SU-DHL-6 (cell line): ENCODE data around the gene USP13.

Source experiments
- H2AFZ ChIP-seq: fragments of 200-600 bp; sonication (generic); 2 replicates; pipeline ENCODE4 v1.6.1; 2014; ENCODE audit warnings: low read depth, mild to moderate bottlenecking, moderate library complexity, mixed read lengths, antibody characterized with exemption, low read length; ENCODE audit not compliant: severe bottlenecking
- H3F3A ChIP-seq: fragments of 200-600 bp; shearing (Covaris generic); 2 replicates; pipeline ENCODE4 v1.6.0; 2016; ENCODE audit warnings: antibody characterized with exemption, mild to moderate bottlenecking; ENCODE audit not compliant: insufficient read depth
- H3K27ac ChIP-seq: fragments of 200-600 bp; sonication (generic); 2 replicates; pipeline ENCODE4 v1.5.1; 2016; ENCODE audit warnings: low read depth, mild to moderate bottlenecking, low read length, moderate library complexity, mixed read lengths
- H3K27me3 ChIP-seq: fragments of 200-600 bp; sonication (generic), shearing (Covaris generic); 2 replicates; pipeline ENCODE4 v1.6.0; 2014; ENCODE audit warnings: mild to moderate bottlenecking, low read length
- H3K36me3 ChIP-seq: fragments of 200-600 bp; sonication (generic); 2 replicates; pipeline ENCODE4 v1.6.1; 2014; ENCODE audit warnings: mild to moderate bottlenecking, low read length, mixed read lengths
- H3K4me2 ChIP-seq: fragments of 300-600, 200-600 bp; shearing (Covaris generic), sonication (generic); 2 replicates; pipeline ENCODE4 v1.6.0; 2014; ENCODE audit warnings: low read length, low read depth, mild to moderate bottlenecking; ENCODE audit not compliant: poor library complexity, severe bottlenecking
- H3K4me3 ChIP-seq: fragments of 200-600 bp; sonication (generic); 2 replicates; pipeline ENCODE4 v1.5.1; 2014; ENCODE audit warnings: antibody characterized with exemption, low read length, mild to moderate bottlenecking, mixed read lengths; ENCODE audit not compliant: insufficient read depth, poor library complexity, severe bottlenecking
- H3K79me2 ChIP-seq: fragments of 200-600 bp; sonication (generic); 2 replicates; pipeline ENCODE4 v1.6.1; 2014; ENCODE audit warnings: mild to moderate bottlenecking, low read length, moderate library complexity; ENCODE audit not compliant: insufficient read depth
- H3K9ac ChIP-seq: fragments of 200-600 bp; sonication (generic); 2 replicates; pipeline ENCODE4 v1.7.0; 2014; ENCODE audit warnings: mild to moderate bottlenecking, low read length
- H3K9me2 ChIP-seq: fragments of 200-600 bp; sonication (generic); replicated peaks from 2 replicates; pipeline ENCODE4 v1.6.1; 2014; ENCODE audit warnings: low read length; ENCODE audit not compliant: insufficient read depth
- H3K9me3 ChIP-seq: fragments of 200-600 bp; sonication (generic); 2 replicates; pipeline ENCODE4 v1.6.1; 2014; ENCODE audit warnings: low read length, mixed read lengths; ENCODE audit not compliant: insufficient read depth
- H4K20me1 ChIP-seq: fragments of 200-600 bp; sonication (generic); 2 replicates; pipeline ENCODE4 v1.6.1; 2014; ENCODE audit warnings: low read depth, mild to moderate bottlenecking, antibody characterized with exemption, low read length, moderate library complexity, mixed read lengths
- EZH2phosphoT487 ChIP-seq: fragments of 200-600 bp; sonication (generic), shearing (Covaris generic); conservative IDR thresholded peaks from 2 replicates; pipeline ENCODE4 v1.6.1; 2018; ENCODE audit warnings: mild to moderate bottlenecking, antibody characterized with exemption, low read length, moderate library complexity, mixed read lengths
- TF ChIP-seq, protein P1 (sequence below): fragments of 200-600 bp; sonication (generic); IDR thresholded peaks from one replicate; pipeline ENCODE4 v1.5.1; 2017; ENCODE audit warnings: antibody characterized with exemption, mild to moderate bottlenecking, low read length, moderate library complexity; ENCODE audit not compliant: insufficient read depth, poor library complexity, severe bottlenecking

The USP13 gene

DNA sequence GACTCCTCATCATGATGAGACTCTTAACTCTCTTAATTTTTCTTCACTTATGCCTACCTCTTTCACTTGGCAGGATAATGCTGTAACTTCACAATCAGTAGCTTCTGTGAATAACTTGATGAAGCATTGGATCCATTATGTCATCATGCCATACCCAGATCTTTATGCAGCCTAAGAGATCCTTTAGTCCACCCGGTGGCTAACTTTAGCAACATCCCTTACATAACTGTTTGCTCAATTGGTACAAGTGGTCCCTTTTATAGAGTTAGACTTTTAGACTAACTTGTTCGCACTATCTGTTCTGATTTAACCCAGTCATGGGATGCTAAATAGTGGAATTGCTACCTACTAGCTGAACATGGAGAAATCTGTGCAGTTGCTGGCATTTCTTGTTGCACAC is 184.5 kb downstream of the USP13 start:
- no peaks in the 10 kb centered on the region for H3K27me3 ChIP-seq
- TF ChIP-seq, protein P1, sequence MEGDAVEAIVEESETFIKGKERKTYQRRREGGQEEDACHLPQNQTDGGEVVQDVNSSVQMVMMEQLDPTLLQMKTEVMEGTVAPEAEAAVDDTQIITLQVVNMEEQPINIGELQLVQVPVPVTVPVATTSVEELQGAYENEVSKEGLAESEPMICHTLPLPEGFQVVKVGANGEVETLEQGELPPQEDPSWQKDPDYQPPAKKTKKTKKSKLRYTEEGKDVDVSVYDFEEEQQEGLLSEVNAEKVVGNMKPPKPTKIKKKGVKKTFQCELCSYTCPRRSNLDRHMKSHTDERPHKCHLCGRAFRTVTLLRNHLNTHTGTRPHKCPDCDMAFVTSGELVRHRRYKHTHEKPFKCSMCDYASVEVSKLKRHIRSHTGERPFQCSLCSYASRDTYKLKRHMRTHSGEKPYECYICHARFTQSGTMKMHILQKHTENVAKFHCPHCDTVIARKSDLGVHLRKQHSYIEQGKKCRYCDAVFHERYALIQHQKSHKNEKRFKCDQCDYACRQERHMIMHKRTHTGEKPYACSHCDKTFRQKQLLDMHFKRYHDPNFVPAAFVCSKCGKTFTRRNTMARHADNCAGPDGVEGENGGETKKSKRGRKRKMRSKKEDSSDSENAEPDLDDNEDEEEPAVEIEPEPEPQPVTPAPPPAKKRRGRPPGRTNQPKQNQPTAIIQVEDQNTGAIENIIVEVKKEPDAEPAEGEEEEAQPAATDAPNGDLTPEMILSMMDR, result no peak
- no peak for TF ChIP-seq EZH2phosphoT487
- no peak overlapping the region for H3K4me2 ChIP-seq
- H3F3A ChIP-seq, result no peaks in the 10 kb centered on the region
- H3K27ac ChIP-seq, result no peak overlapping the region
- no peaks in the 10 kb centered on the region for H3K79me2 ChIP-seq
- no peak overlapping the region for H3K4me3 ChIP-seq
- H3K9ac ChIP-seq, result no peak overlapping the region
- H2AFZ ChIP-seq, result no peak overlapping the region
- H4K20me1 ChIP-seq, result no peaks in the 10 kb centered on the region
- H3K36me3 ChIP-seq, result no peaks in the 10 kb centered on the region
- H3K9me3 ChIP-seq, result no peaks in the 10 kb centered on the region
- H3K9me2 ChIP-seq, result no peaks in the 10 kb centered on the region
